ENCODE results near the gene POLR1B.
"Not testable (repeated sequence)": the region's sequence is repeated elsewhere in the genome, so short reads cannot be mapped to it uniquely, and the experiment has no call there.

The POLR1B gene

DNA sequence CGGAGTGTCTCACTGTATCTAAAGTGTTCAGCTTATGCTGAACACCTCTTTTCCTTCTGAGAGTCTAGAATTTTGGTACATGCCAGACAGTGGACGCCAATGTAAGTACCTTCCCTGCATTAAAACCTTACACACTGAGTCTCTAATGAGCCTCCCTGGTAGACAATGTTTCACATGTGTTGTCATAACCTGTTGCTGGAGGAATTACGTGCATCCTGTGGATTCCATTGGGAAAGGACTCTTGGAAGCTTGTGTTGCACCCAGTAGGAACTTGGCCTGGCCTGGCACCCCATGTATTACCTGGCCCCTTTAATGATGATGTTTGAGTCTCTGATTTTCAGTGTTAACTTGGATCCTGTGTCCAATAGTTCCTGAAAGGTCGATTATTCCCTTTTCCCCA lies 62.7 kb downstream of the POLR1B start:
- no peak for DNase-seq

DNA sequence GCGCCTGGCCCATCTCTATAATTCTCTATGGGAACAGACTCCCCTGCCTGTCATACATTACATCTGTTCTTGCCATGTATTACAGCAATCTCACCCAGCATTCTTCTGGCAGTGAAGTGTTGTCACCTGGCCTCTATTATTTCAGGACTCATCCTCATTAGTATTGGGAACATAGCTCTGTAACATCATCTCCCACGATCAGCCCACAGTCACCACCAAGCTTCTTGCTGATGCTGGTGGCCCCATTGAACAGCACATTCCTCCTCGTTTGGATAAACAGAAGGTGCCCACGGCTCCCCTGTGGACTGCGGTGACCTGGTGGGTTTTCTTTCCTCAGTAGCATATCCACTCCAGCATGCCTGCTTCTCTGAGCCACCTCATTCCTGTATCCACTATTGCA lies 63.7 kb downstream of the POLR1B start:
- no peak for DNase-seq

DNA sequence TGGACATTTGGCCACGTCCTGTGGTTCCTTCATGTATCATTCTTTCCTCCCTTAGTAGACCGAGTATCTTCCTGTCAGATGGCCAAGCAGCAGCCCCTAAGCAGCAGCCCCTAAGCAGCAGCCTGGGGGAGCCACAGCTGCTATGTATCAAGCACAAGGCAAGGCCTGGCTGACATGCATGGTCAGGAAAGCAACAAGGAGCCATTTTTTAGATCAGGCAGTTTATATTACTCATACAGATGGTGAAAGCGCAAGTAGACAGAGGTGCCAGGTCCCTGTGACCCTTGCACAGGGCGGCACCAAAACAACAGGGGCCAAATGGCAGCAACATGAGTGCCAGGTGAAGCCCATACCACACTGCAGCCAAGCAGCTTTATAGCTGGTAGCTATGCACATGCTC lies 64.3 kb downstream of the POLR1B start:
- no peak for DNase-seq

DNA sequence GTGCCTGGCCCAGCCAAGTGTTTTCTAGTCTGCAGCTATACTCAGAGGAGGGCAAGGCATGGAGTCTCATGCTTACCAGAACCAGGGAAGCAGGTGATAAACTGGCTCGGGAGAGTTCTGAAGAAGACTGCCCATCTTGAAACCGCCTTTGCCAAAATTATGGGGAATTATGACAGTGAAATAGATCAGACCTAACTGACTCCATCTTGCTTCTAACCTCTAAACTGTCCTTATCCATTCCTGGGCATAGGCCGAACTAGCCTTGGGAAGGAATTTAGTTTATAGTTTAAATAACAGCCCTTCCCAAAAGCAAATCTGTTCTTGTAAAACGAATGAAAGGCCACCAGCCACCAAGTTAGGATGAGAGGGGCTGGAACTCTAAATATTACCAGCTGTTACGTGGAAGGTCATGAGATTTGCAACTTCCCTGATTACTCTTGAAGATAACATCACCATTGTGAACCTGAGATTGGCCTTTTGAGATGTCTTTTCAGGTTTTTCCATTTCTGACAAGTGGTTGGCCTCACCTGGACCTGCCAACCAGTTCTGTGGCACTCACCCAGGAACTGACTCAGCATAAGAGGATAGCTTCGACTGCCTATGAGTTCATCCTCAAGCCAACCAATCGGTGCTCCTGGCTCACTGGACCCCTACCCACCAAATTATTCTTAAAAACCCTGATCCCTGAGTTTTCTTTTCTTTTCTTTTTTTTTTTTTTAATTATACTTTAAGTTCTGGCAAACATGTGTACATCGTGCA lies 65.6 kb downstream of the POLR1B start:
- DNase-seq = no peak

DNA sequence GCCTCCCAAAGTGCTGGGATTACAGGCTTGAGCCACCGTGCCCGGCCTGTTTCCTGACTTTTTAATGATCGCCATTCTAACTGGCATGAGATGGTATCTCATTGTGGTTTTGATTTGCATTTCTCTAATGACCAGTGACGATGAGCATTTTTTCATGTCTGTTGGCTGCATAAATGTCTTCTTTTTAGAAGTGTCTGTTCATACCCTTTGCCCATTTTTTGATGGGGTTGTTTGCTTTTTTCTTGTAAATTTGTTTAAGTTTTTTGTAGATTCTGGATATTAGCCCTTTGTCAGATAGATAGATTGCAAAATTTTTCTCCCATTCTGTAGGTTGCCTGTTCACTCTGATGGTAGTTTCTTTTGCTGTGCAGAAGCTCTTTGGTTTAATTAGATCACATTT lies 67.1 kb downstream of the POLR1B start:
- DNase-seq = not testable (repeated sequence)

DNA sequence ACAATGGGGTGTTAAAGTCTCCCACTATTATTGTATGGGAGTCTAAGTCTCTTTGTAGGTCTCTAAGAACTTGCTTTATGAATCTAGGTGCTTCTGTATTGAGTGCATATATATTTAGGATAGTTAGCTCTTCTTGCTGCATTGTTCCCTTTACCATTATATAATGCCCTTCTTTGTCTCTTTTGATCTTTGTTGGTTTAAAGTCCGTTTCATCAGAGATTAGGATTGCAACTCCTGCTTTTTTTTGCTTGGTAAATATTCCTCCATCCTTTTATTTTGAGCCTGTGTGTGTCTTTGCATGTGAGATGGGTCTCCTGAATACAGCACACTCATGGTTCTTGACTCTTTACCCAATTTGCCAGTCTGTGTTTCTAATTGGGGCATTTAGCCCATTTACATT lies 70.0 kb downstream of the POLR1B start:
- not testable (repeated sequence) for DNase-seq

DNA sequence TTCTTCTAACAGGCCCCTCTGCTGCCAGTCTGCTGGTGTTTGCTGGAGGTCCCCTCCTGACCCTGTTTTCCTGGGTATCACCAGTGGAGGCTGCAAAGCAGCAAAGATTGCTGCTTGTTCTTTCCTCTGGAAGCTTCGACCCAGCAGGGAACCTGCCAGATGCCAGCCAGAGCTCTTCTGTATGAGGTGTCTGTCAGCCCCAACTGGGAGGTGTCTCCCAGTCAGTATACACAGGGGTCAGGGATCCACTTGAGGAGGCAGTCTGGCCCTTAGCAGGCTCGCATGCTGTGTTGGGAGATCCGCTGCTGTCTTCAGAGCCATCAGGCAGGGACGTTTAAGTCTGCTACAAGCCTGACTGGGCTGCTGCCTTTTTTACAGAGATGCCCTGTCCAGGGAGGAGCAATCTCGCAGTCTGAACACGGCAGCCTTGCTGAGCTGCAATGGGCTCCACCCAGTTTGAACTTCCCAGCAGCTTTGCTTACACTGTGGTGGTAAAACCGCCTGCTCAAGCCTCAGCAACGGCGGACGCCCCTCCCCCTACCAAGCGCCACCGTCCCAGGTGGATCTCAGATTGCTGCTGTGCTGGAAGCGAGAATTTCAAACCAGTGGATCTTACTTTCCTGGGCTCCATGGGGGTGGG lies 72.1 kb downstream of the POLR1B start:
- DNase-seq = peak; percentile 41

DNA sequence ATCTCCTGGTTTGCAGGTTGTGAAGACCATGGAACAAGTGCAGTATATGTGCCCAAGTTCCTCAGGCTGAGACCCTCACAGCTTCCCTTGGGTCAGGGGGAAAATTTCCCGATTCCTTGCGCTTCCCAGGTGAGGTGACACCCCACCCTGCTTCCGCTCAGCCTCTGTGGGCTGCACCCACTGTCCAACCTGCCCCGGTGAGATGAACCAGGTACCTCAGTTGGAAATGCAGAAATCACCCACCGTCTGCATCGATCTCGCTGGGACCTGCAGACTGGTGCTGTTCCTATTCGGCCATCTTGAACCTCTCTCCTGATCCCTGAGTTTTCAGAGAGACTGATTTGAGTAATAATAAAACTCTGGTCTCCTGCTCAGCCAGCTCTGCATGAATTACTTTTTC lies 72.8 kb downstream of the POLR1B start:
- DNase-seq = no peak

DNA sequence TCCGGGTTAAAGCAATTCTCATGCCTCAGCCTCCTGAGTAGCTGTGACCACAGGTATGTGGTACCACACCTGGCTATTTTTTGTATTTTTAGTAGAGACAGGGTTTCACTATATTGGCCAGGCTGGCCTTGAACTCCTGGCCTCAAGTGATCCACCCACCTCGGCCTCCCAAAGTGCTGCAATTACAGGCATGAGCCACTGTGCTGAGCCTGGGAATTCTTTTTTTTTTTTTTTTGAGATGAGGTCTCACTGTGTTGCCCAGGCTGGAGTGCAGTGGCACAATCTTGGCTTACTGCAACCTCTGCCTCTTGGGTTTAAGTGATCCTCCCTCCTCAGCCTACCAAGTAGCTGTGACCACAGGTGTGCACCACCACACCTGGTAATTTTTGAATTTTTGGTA lies 73.5 kb downstream of the POLR1B start:
- not testable (repeated sequence) for DNase-seq

DNA sequence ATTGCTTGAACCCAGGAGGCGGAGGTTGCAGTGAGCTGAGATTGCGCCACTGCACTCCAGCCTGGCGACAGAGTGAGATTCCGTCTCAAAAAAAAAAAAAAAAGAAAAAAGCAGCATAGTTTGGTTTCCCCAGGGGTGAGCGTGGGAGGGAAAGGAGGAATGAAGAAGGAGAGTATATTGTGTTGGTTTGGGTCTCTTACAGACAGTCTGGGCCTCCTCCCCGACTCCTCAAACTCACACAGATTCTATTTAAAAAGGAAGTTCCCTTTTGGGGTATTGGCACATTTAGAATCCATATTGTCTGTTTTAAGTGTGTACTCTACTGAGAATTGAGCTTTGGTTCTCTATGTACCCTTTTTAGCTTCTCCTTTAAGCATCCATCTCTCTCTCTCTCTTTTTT lies 76.1 kb downstream of the POLR1B start:
- no peak for DNase-seq

DNA sequence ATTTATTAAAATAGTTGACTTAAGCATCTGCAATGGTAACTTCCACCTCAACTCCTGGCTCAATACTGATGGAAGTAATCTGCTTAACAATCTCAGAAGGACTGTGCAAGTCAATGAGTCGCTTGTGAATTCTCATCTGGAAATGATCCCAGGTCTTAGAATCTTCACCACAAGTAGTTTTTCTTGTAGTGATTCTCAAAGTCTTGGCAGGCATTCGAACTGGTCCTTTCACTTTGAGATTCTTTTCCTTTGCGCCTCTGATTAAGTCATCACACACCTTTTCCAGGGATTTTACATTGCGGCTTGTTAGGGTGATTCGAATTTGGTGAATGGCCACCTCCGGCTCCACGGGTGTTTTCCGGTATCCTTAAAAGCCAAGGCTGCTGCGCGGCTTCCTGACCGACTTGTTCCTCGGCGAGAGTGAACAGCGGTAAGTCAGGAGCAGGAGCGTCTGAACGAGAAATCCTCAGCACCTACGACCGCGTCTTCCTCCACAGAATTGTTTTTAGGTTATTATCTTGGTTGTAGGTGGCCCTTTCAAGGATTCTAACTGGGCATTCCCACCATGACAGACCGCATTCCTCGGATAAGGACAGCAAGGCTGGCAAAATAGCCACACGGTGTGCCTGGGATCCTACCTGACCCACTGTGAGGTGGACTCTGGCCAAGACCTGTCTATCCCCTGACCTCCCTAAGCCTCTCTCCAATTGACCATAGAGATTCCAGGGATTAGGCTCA lies 79.7 kb downstream of the POLR1B start:
- no peak for DNase-seq

DNA sequence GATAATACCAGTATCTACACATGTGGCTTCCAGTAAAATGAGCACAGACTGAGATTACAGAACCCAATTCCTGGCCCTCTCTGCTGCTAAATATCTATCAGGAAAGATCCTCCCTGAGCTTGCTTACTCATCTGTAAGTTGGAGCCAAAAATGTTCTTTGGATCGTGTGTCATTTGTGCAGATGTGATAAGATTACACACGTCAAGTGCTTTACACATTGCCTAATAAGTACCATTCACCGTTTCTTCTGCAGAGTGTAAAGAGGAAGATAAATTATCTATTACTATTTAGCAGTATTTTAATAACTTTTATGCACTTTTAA lies 80.2 kb downstream of the POLR1B start:
- DNase-seq = no peak

DNA sequence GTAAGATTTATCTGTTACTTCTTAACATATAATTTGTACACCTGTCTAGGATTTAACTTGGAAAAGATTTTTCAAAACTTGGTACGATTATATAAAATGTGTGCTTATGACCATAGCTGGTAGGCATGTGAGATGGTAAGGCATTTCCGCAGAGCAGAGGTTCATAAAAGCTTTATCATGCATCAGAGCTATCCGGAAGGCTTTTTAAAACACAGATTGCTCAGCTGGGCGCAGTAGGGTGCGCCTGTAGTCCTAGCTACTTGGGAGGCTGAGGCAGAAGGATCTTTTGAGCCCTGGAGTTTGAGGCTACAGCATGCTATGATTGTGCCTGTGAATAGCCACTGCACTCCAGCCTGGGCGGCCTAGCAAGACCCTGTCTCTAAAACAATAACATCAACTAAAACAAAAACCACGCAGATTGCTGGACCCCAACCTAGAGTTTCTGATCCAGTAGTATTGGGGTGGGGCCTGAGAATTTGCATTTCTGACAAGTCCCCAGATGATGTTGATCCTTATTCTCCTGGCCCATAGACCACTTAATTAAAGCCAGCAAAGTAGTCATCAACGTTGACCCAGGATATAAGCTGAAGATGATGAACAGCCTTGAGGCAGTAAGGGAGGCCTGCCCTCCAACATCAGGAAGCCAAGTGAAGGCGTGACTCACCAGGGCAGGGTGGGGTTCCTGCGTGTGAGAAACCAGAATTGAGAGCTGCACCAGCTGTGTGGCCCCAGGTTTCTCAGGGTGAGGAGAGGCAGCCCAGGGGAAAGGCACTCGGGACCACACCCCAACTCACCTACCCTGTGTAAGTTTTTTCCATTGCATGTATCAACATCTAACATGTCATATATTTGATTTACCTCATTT lies 81.9 kb downstream of the POLR1B start:
- no peak for DNase-seq

DNA sequence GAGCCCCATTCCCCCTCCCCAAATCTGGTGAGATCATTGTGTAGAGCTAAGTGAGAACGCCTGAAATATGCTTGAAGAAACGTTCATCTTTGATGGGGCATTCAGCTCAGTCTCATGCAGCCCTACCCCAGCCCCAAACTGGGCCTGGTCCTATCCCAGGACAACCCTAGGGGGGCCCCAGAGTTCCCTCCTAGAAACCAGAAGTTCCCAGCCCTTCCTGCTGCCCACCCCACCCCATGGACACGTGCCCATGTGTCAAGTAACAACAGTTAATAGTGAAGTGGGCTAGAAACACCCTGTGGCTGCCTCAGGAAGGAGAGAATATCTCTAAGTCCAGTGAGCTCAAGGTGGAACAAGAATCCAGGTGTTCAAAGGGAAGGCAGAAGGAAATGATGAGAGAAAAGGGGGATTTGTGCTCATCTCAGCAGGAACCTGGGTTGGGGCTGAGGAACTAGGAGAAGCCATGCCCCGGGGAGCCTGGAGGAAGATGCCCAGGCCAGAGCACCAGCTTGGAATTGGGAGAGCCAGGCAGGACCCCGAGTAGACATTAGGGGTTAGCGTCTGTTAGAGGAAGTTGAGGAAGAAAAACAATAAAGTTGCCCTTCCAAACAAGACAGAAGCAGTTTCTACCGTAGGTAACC lies 83.3 kb downstream of the POLR1B start:
- DNase-seq = no peak

DNA sequence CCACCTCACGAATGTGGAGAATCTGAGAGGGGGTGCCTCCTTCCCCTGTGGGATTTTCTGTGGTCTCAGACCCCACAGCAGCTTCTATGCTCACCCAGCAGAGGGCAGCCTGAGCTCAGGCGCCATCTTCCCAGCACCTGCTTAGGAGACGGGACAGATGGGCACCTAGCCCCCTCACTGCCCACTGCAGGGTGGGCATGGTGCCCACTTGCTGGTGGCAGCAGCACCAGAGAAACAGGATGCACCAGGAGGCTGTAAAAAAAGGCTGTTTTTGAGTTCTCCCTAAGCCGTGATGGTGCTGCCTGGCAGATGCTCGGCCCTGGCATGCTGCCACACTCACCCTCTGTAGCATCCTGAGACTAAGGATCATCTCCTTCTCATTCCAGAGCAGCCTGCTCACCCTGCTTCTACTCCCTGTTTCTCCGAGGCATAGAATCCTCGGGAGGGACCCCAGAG lies 84.4 kb downstream of the POLR1B start:
- peak; percentile 67 for DNase-seq
